Transverse colon (tissue), 4 donors: ENCODE measurements around the gene DOCK7. TPM values are rescaled to one million over a fixed set of nuclear protein-coding genes. Genes with fewer than 3 reads are reported as not detected.

Experiments used
- DNase-seq: peaks from one replicate; pipeline ENCODE4 v3.0.0-alpha.2; 2019
- H3K27ac ChIP-seq, 4 donors: fragments of 200-600 bp; sonication (generic); 2 replicates each; pipeline ENCODE4 v1.5.1; 2016 to 2018; ENCODE audit warnings: inconsistent platforms in 4 of 4
- H3K27me3 ChIP-seq: fragments of 200-600 bp; sonication (generic); 2 replicates; pipeline ENCODE4 v1.5.1; 2017; ENCODE audit warnings: inconsistent platforms
- H3K36me3 ChIP-seq, 4 donors: fragments of 200-600 bp; sonication (generic); 2 replicates each; pipeline ENCODE4 v1.5.1; 2017 to 2019; ENCODE audit warnings: inconsistent platforms in 4 of 4
- H3K4me1 ChIP-seq, 4 donors: fragments of 200-600 bp; sonication (generic); 2 replicates each; pipeline ENCODE4 v1.5.1; 2017 to 2020; ENCODE audit warnings: inconsistent platforms in 4 of 4
- H3K4me3 ChIP-seq, 4 donors: fragments of 200-600 bp; sonication (generic); 1 replicate in 1 of 4; 2 replicates in 3 of 4; pipeline versions ENCODE4 v1.5.1 to v1.6.1; 2017 to 2019; ENCODE audit warnings: inconsistent platforms in 4 of 4
- H3K9me3 ChIP-seq, 2 donors: fragments of 200-600 bp; sonication (generic); 2 replicates each; pipeline ENCODE4 v1.5.1; 2017 to 2019; ENCODE audit warnings: inconsistent platforms in 2 of 2
- CTCF ChIP-seq, 5 experiments: fragments of 200-600 bp in 3 of 5; fragments of 450-650 bp in 2 of 5; sonication (generic) in 3 of 5; IDR thresholded peaks; 1 replicate in 2 of 5; 2 replicates in 3 of 5; pipeline ENCODE4 v1.5.1; 2016 to 2017; ENCODE audit warnings: antibody characterized with exemption in 5 of 5, inconsistent platforms in 3 of 5, mild to moderate bottlenecking in 2 of 5, moderate library complexity in 1 of 5
- EP300 ChIP-seq: sonication (generic); formaldehyde crosslinking; IDR thresholded peaks from one replicate; pipeline ENCODE4 v1.6.1; 2017; ENCODE audit warnings: antibody characterized with exemption, low read depth
- POLR2A ChIP-seq: fragments of 450-650 bp; IDR thresholded peaks from one replicate; pipeline ENCODE4 v1.6.1; 2016; ENCODE audit warnings: antibody characterized with exemption, mild to moderate bottlenecking, moderate library complexity
- POLR2AphosphoS5 ChIP-seq, 3 donors: sonication (generic); formaldehyde crosslinking; IDR thresholded peaks; one replicate each; pipeline ENCODE4 v1.6.1; 2016; ENCODE audit warnings: antibody characterized with exemption in 3 of 3
- WGBS, 2 donors: methylation state at CpG; one replicate each; pipeline ENCODE4 v1.1.5; 2018; ENCODE audit warnings: low coverage in 1 of 2; 5-methylcytosine and 5-hydroxymethylcytosine counted together
- in situ Hi-C, 4 donors: fragments of 200-750 bp; cut with MboI; loops; one replicate each; pipeline versions ENCODE4 v1.15.0 to v1.15.1; 2017; ENCODE audit warnings: low sequenced_read_pairs in 3 of 4, low pct_ligation_motif_present in 1 of 4, low pct_unique_long_range_greater_than_20kb in 1 of 4
- intact Hi-C: fragments of 100-400 bp; cut with DNase I; formaldehyde crosslinking; loops from one replicate; pipeline ENCODE4 v1.15.1; 2023; ENCODE audit warnings: low total_unique reads
- total RNA-seq, 4 donors: library from RNA; depleted of rRNA; stranded (reverse); fragments of >200 nt; gene quantifications; one replicate each; pipeline ENCODE4 v1.1.0, GENCODE V29; 2016

DOCK7 gene
- total RNA-seq, 4 donors from 2014 or later = 33.7 to 138 (median 58.1) TPM

DNA sequence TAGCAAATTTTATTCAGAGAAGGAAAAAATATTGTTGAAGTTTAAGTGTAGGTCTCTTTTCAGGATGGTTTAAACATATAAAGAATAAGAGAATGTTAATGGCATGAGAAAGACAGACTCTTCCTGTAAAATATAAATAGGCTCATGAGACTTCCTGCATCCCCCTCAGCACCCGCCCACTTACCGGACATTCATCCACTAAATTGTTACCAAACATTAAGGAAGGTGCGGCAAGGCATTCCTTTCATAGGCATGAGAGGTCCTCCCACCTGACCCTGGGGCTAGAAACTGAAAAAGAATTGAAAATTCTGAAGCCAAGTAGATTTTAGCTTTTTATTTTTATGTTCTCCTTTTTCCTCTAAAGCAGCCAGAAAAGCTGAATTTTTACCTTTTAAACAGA is 261.9 kb downstream of the DOCK7 start:
- TF ChIP-seq CTCF (IDR thresholded peaks at IDR 0.05) (no peak), POLR2AphosphoS5 (IDR thresholded peaks at IDR 0.05) (no peak), EP300 (no peak), POLR2A (no peak)
- Histone ChIP-seq H3K4me1 (no peaks in the 10 kb centered on the region), H3K27ac (no peak overlapping the region), H3K36me3 (no peaks in the 10 kb centered on the region), H3K9me3 (no peaks in the 10 kb centered on the region), H3K27me3 (no peaks in the 10 kb centered on the region), H3K4me3 (no peak overlapping the region)
- in situ Hi-C loops = no loop called here
- 43 to 52% methylated on average over 3 of the region's 3 CpGs for WGBS, 2 donors
- intact Hi-C loops = no loop called here
- no peak for DNase-seq

DNA sequence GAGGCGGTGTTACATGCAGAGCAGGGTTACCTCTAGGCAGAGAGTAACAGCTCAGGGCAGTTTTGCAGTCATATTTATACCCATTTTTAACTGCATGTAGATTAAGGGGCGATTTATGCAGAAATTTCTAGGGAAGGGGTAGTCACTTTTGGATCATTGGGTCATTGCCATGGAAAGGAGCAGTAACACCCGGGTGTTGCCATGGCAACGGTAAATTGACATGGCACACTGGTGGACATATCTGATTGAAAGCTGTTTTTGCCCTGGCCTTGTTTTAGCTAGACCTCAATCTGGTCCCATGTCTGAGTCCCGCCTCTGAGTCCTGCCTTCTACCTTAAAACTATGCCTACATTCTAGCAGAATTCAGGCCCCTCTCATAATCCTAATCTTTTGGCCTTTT is 263.1 kb downstream of the DOCK7 start:
- Histone ChIP-seq H3K36me3 (no peaks in the 10 kb centered on the region), H3K27ac (no peak overlapping the region), H3K4me1 (peaks cover 0 to 4% (median 2%) of the 10 kb centered on the region in 4 donors), H3K9me3 (no peaks in the 10 kb centered on the region), H3K27me3 (no peaks in the 10 kb centered on the region), H3K4me3 (no peak overlapping the region)
- DNase-seq = no peak
- intact Hi-C loops = no loop called here
- no peak for TF ChIP-seq CTCF (IDR thresholded peaks at IDR 0.05)
- TF ChIP-seq POLR2A = no peak
- no peak for TF ChIP-seq EP300
- no peak for TF ChIP-seq POLR2AphosphoS5 (IDR thresholded peaks at IDR 0.05)
- WGBS, 2 donors = 80 to 84% methylated on average over 5 of the region's 5 CpGs
- in situ Hi-C loops = no loop called here

GRCh38 chr1:62424411-62424810 is 263.8 kb downstream of the DOCK7 start:
- H3K9me3 ChIP-seq = no peaks in the 10 kb centered on the region
- peaks cover 0 to 4% (median 2%) of the 10 kb centered on the region in 4 donors for H3K4me1 ChIP-seq
- in situ Hi-C loops (no loop called here), intact Hi-C loops (no loop called here)
- no peak overlapping the region for H3K4me3 ChIP-seq
- no peak overlapping the region for H3K27ac ChIP-seq
- no peaks in the 10 kb centered on the region for H3K27me3 ChIP-seq
- TF ChIP-seq POLR2A = no peak
- TF ChIP-seq EP300 = no peak
- no peak for TF ChIP-seq CTCF (IDR thresholded peaks at IDR 0.05)
- no peak for TF ChIP-seq POLR2AphosphoS5 (IDR thresholded peaks at IDR 0.05)
- WGBS, 2 donors = 63% methylated on average over 4 of the region's 4 CpGs; no CpG with 5 or more reads in 1 of the 2 donors
- no peaks in the 10 kb centered on the region for H3K36me3 ChIP-seq
- no peak for DNase-seq

DNA sequence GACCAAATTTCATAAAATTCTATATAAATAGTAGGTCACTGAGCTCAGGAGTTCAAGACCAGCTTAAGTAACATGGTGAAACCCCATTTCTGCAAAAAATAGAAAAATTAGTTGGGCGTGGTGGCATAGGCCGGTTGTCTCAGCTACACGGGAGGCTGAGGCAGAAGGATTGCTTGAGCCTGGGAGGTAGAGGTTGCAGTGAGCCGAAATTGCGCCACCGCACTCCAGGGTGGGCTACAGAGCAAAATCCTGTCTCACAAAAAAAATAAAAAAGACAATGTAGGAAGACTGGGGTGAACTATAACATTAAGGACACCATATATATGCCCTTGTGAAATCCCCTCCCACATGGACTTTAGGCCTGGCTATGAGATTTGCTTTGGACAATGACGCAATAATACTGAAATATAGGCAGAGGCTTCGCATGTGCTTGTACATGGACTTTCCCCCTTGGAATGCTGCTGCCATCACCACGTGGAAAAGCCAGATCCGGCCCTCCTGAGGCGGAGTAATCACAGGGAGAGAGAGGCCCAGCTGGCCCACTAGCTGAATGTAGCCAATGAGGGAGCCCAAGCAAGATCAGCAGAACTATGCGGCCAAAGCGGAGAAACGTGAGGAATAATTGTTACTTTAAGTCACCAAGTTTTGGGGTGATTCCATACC is 264.5 kb downstream of the DOCK7 start:
- TF ChIP-seq CTCF (IDR thresholded peaks at IDR 0.05) = no peak
- no peak for TF ChIP-seq POLR2A
- no peak for TF ChIP-seq EP300
- no peak for TF ChIP-seq POLR2AphosphoS5 (IDR thresholded peaks at IDR 0.05)
- DNase-seq = peak; percentile 28
- H3K27ac ChIP-seq = no peak overlapping the region
- in situ Hi-C loops = no loop called here
- H3K4me1 ChIP-seq = peaks cover 0 to 4% (median 2%) of the 10 kb centered on the region in 4 donors
- intact Hi-C loops = no loop called here
- no peaks in the 10 kb centered on the region for H3K27me3 ChIP-seq
- no peaks in the 10 kb centered on the region for H3K9me3 ChIP-seq
- WGBS, 2 donors = 71 to 86% methylated on average over 5 to 14 of the region's 14 CpGs
- no peaks in the 10 kb centered on the region for H3K36me3 ChIP-seq
- no peak overlapping the region for H3K4me3 ChIP-seq
